Loucy (cell line): ENCODE data around the gene GAGE10.

Source experiments
- H2AFZ ChIP-seq: fragments of 200-600 bp; sonication (generic); 2 replicates; pipeline ENCODE4 v1.6.0; 2016; ENCODE audit warnings: antibody characterized with exemption, mild to moderate bottlenecking, low read length, moderate library complexity
- H3F3A ChIP-seq: fragments of 200-600 bp; 2 replicates; pipeline ENCODE4 v1.6.0; 2016; ENCODE audit warnings: antibody characterized with exemption, low read depth, mild to moderate bottlenecking
- H3K27me3 ChIP-seq: fragments of 200-600 bp; sonication (generic); 2 replicates; pipeline ENCODE4 v1.6.1; 2014; ENCODE audit warnings: low read length, mild to moderate bottlenecking; ENCODE audit not compliant: insufficient read depth, poor library complexity, severe bottlenecking
- H3K36me3 ChIP-seq: fragments of 200-600 bp; sonication (generic); 2 replicates; pipeline ENCODE4 v1.6.1; 2016; ENCODE audit warnings: low read length; ENCODE audit not compliant: insufficient read depth
- H3K4me1 ChIP-seq: fragments of 200-600 bp; sonication (generic); 2 replicates; pipeline ENCODE4 v1.5.1; 2014; ENCODE audit warnings: low read length, mild to moderate bottlenecking; ENCODE audit not compliant: insufficient read depth, poor library complexity, severe bottlenecking
- H3K4me2 ChIP-seq: fragments of 200-600 bp; sonication (generic); 2 replicates; pipeline ENCODE4 v1.6.0; 2014; ENCODE audit warnings: antibody characterized with exemption, low read length, low read depth, mild to moderate bottlenecking; ENCODE audit not compliant: poor library complexity, severe bottlenecking
- H3K4me3 ChIP-seq: fragments of 200-600 bp; sonication (generic); 2 replicates; pipeline ENCODE4 v1.5.1; 2014; ENCODE audit warnings: low read length, mild to moderate bottlenecking, mixed read lengths; ENCODE audit not compliant: poor library complexity, severe bottlenecking
- H3K79me2 ChIP-seq: fragments of 200-600 bp; sonication (generic); 2 replicates; pipeline ENCODE4 v1.6.1; 2014; ENCODE audit warnings: low read length; ENCODE audit not compliant: insufficient read depth
- H3K9ac ChIP-seq: fragments of 200-600 bp; sonication (generic); 2 replicates; pipeline ENCODE4 v1.6.0; 2014; ENCODE audit warnings: mild to moderate bottlenecking, low read depth, low read length, moderate library complexity; ENCODE audit not compliant: poor library complexity, severe bottlenecking
- H3K9me2 ChIP-seq: fragments of 200-600 bp; sonication (generic); replicated peaks from 2 replicates; pipeline ENCODE4 v1.6.1; 2016; ENCODE audit warnings: low read depth, low read length, mixed read lengths
- H3K9me3 ChIP-seq: fragments of 200-600 bp; sonication (generic); 2 replicates; pipeline ENCODE4 v1.6.1; 2014; ENCODE audit warnings: mild to moderate bottlenecking, antibody characterized with exemption, low read length, low read depth; ENCODE audit not compliant: insufficient read depth
- H4K20me1 ChIP-seq: fragments of 200-600 bp; sonication (generic); 2 replicates; pipeline ENCODE4 v1.6.0; 2014; ENCODE audit warnings: antibody characterized with exemption, low read length, mild to moderate bottlenecking; ENCODE audit not compliant: insufficient read depth, poor library complexity, severe bottlenecking
- CTCF ChIP-seq: fragments of 200-600 bp; sonication (generic); conservative IDR thresholded peaks from 2 replicates; pipeline ENCODE4 v1.5.1; 2014; ENCODE audit warnings: mild to moderate bottlenecking, antibody characterized with exemption, low read length
- EZH2phosphoT487 ChIP-seq: fragments of 200-600 bp; IDR thresholded peaks from 2 replicates; pipeline ENCODE4 v1.6.1; 2018; ENCODE audit warnings: antibody characterized with exemption, mild to moderate bottlenecking, moderate library complexity, borderline replicate concordance

The GAGE10 gene

GRCh38 chrX:49260221-49260985 lies 43.0 kb upstream of the GAGE10 start:
- Histone ChIP-seq H3K9me2 (no peaks in the 10 kb centered on the region), H3K9ac (no peak overlapping the region), H3K4me3 (no peak overlapping the region), H3K36me3 (no peaks in the 10 kb centered on the region), H3F3A (no peaks in the 10 kb centered on the region), H3K27me3 (no peaks in the 10 kb centered on the region), H3K79me2 (no peaks in the 10 kb centered on the region), H3K4me2 (no peak overlapping the region), H2AFZ (no peak overlapping the region), H3K9me3 (no peaks in the 10 kb centered on the region), H3K4me1 (no peaks in the 10 kb centered on the region), H4K20me1 (no peaks in the 10 kb centered on the region)
- no peak for TF ChIP-seq EZH2phosphoT487
- TF ChIP-seq CTCF, result no peak

- no peaks in the 10 kb centered on the region for H4K20me1 ChIP-seq
- H3K4me3 ChIP-seq, result no peak overlapping the region
- no peaks in the 10 kb centered on the region for H3K27me3 ChIP-seq
- no peaks in the 10 kb centered on the region for H3K4me1 ChIP-seq
- H3K9me3 ChIP-seq, result no peaks in the 10 kb centered on the region
- no peaks in the 10 kb centered on the region for H3K9me2 ChIP-seq
- H3K4me2 ChIP-seq, result no peak overlapping the region
- no peak overlapping the region for H2AFZ ChIP-seq
- TF ChIP-seq EZH2phosphoT487 (no peak), CTCF (no peak)
- no peak overlapping the region for H3K9ac ChIP-seq
- H3F3A ChIP-seq, result no peaks in the 10 kb centered on the region
- no peaks in the 10 kb centered on the region for H3K36me3 ChIP-seq
- H3K79me2 ChIP-seq, result no peaks in the 10 kb centered on the region
Observed at GRCh38 chrX:49262603-49263002, 40.8 kb upstream of the GAGE10 start.

DNA sequence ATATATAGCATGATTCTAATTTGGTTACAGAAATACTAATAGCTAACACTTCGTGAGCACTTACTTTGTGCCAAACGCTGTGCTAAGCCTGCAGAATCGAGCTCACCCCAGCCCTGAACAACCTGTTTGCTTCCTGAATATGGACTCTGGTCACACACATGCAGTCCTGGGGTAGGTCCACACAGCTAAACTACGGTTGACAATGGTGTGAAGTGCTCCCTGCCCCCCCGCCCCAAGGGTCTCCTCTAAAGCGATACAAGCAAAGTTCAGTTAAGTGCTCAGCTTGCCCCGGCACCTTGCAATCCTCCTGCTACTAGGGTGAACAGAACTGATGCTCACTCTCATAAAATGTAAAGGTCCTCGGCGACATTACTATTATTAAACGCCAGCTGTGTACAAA lies 39.8 kb upstream of the GAGE10 start:
- Histone ChIP-seq H3K4me1 (no peaks in the 10 kb centered on the region), H3K4me2 (no peak overlapping the region), H2AFZ (no peak overlapping the region), H3K27me3 (no peaks in the 10 kb centered on the region), H3F3A (no peaks in the 10 kb centered on the region), H3K9me3 (no peaks in the 10 kb centered on the region), H3K36me3 (no peaks in the 10 kb centered on the region), H3K4me3 (no peak overlapping the region), H3K9ac (no peak overlapping the region), H3K9me2 (no peaks in the 10 kb centered on the region), H3K79me2 (no peaks in the 10 kb centered on the region), H4K20me1 (no peaks in the 10 kb centered on the region)
- TF ChIP-seq EZH2phosphoT487, result no peak
- no peak for TF ChIP-seq CTCF
